Upper lobe of left lung (tissue), 4 donors: ENCODE measurements around the gene SGIP1.

Source experiments
- CTCF ChIP-seq, 6 experiments: fragments of 450-650 bp in 4 of 6; fragments of 200-600 bp in 2 of 6; sonication (generic) in 2 of 6; IDR thresholded peaks; one replicate each; pipeline ENCODE4 v1.5.1; 2016 to 2019; ENCODE audit warnings: antibody characterized with exemption in 6 of 6
- POLR2A ChIP-seq, 4 donors: fragments of 450-650 bp; IDR thresholded peaks; one replicate each; pipeline ENCODE4 v1.5.1; 2016 to 2017; ENCODE audit warnings: antibody characterized with exemption in 4 of 4, mild to moderate bottlenecking in 2 of 4
- POLR2AphosphoS5 ChIP-seq, 2 donors: sonication (generic); formaldehyde crosslinking; IDR thresholded peaks; one replicate each; pipeline ENCODE4 v1.5.1; 2017; ENCODE audit warnings: antibody characterized with exemption in 2 of 2

- no peak for TF ChIP-seq POLR2A (IDR thresholded peaks at IDR 0.05)
- TF ChIP-seq CTCF (IDR thresholded peaks at IDR 0.05): no peak
- no peak for TF ChIP-seq POLR2AphosphoS5 (IDR thresholded peaks at IDR 0.05)
Observed at GRCh38 chr1:66494482-66494881, 39.5 kb upstream of the SGIP1 start.
